SK-N-SH (cell line): ENCODE data around the gene METTL24. TPM values are rescaled to one million over a fixed set of nuclear protein-coding genes. Genes with fewer than 3 reads are reported as not detected.

ENCODE experiments used
- CTCF ChIA-PET: fragments of 300-600, 350-600 bp; formaldehyde crosslinking; extraction: SDS; loops from one replicate; lab custom pipeline; 2021; lab: Yijun Ruan, JAX
- POLR2A ChIA-PET: fragments of 350-600 bp; sonication (Branson Sonifier 250); formaldehyde crosslinking; extraction: SDS; loops from one replicate; lab custom pipeline; 2020; ENCODE audit warnings: antibody characterized with exemption, inconsistent platforms; lab: Yijun Ruan, JAX
- DNase-seq: peaks from one replicate; pipeline ENCODE4 v3.0.0; 2012
- H2AFZ ChIP-seq: fragments of 200-600 bp; sonication (generic); 2 replicates; pipeline ENCODE4 v1.8.1; 2016; ENCODE audit warnings: antibody characterized with exemption, mild to moderate bottlenecking, low read depth
- H3F3A ChIP-seq: fragments of 200-600 bp; sonication (generic); replicated peaks from 2 replicates; pipeline ENCODE3; 2016; ENCODE audit warnings: antibody characterized with exemption, mild to moderate bottlenecking; ENCODE audit not compliant: insufficient read depth
- H3K27ac ChIP-seq, 2 experiments: fragments of 200-500 bp in 1 of 2; fragments of 200-600 bp in 1 of 2; sonication (Bioruptor generic) in 1 of 2; sonication (generic), shearing (Covaris generic) in 1 of 2; 2 replicates each; pipeline versions ENCODE4 v1.5.1 to v1.6.1; 2014 to 2016; ENCODE audit warnings: low read depth in 2 of 2, inconsistent platforms in 1 of 2, low read length in 1 of 2, mild to moderate bottlenecking in 1 of 2, mixed read lengths in 1 of 2
- H3K27me3 ChIP-seq: fragments of 200-600 bp; sonication (generic), shearing (Covaris generic); 2 replicates; pipeline ENCODE4 v1.6.1; 2016; ENCODE audit warnings: mixed run types; ENCODE audit not compliant: insufficient read depth
- H3K36me3 ChIP-seq, 2 experiments: fragments of 200-500 bp in 1 of 2; fragments of 200-600 bp in 1 of 2; sonication (Bioruptor generic) in 1 of 2; sonication (generic) in 1 of 2; replicated peaks in 1 of 2; 2 replicates each; pipeline versions ENCODE3 to v1.5.1; 2014 to 2016; ENCODE audit warnings: low read length in 1 of 2, mild to moderate bottlenecking in 1 of 2; ENCODE audit not compliant: insufficient read depth in 2 of 2, control insufficient read depth in 1 of 2
- H3K4me1 ChIP-seq, 2 experiments: fragments of 200-500 bp in 1 of 2; fragments of 200-600 bp in 1 of 2; sonication (Bioruptor generic) in 1 of 2; sonication (generic), shearing (Covaris generic) in 1 of 2; 2 replicates each; pipeline versions ENCODE4 v1.5.1 to v1.6.1; 2014 to 2016; ENCODE audit warnings: low read depth in 1 of 2, low read length in 1 of 2, mixed run types in 1 of 2; ENCODE audit not compliant: insufficient read depth in 2 of 2, control insufficient read depth in 1 of 2
- H3K4me2 ChIP-seq: fragments of 200-600 bp; sonication (generic), shearing (Covaris generic); 2 replicates; pipeline ENCODE4 v1.6.1; 2017; ENCODE audit warnings: mixed run types
- H3K4me3 ChIP-seq, 2 experiments: fragments of 200-500 bp in 1 of 2; fragments of 200-600 bp in 1 of 2; sonication (Bioruptor generic) in 1 of 2; sonication (generic), shearing (Covaris generic) in 1 of 2; 2 replicates each; pipeline versions ENCODE4 v1.5.1 to v1.8.1; 2014 to 2016; ENCODE audit warnings: low read depth in 2 of 2, inconsistent platforms in 1 of 2, low read length in 1 of 2, mild to moderate bottlenecking in 1 of 2, mixed read lengths in 1 of 2, moderate library complexity in 1 of 2
- H3K79me2 ChIP-seq: fragments of 200-600 bp; sonication (generic); 2 replicates; pipeline ENCODE4 v1.8.1; 2017; ENCODE audit warnings: mild to moderate bottlenecking; ENCODE audit not compliant: insufficient read depth
- H3K9ac ChIP-seq: fragments of 200-600 bp; sonication (generic); 2 replicates; pipeline ENCODE4 v1.6.1; 2017; ENCODE audit warnings: mixed run types
- H3K9me2 ChIP-seq: fragments of 200-600 bp; sonication (generic); 2 replicates; pipeline ENCODE4 v1.6.1; 2017; ENCODE audit warnings: mixed run types
- H3K9me3 ChIP-seq: fragments of 200-600 bp; sonication (generic); 2 replicates; pipeline ENCODE4 v1.6.1; 2017; ENCODE audit warnings: mixed run types, mild to moderate bottlenecking, moderate library complexity
- H4K20me1 ChIP-seq: fragments of 200-600 bp; sonication (generic); 2 replicates; pipeline ENCODE4 v1.6.1; 2017; ENCODE audit warnings: mild to moderate bottlenecking, mixed run types; ENCODE audit not compliant: insufficient read depth
- CHD2 ChIP-seq: fragments of 150-350 bp; IDR thresholded peaks from 2 replicates; pipeline ENCODE4 v1.6.1; 2018; ENCODE audit warnings: low read length; ENCODE audit not compliant: partially characterized antibody
- ELF1 ChIP-seq: IDR thresholded peaks from 2 replicates; pipeline ENCODE4 v1.4.0; 2012
- FOSL2 ChIP-seq: IDR thresholded peaks from 2 replicates; pipeline ENCODE4 v1.4.0; 2012; ENCODE audit warnings: low read depth, mild to moderate bottlenecking, moderate library complexity, borderline replicate concordance
- FOXJ3 ChIP-seq: sonication (generic); formaldehyde crosslinking; IDR thresholded peaks from 2 replicates; pipeline ENCODE4 v1.5.1; 2020; ENCODE audit warnings: mild to moderate bottlenecking, missing genetic modification reagents
- FOXM1 ChIP-seq: IDR thresholded peaks from 2 replicates; pipeline ENCODE4 v1.4.0; 2012; ENCODE audit warnings: low read depth, mild to moderate bottlenecking
- GABPA ChIP-seq: IDR thresholded peaks from 2 replicates; pipeline ENCODE4 v1.4.0; 2012; ENCODE audit warnings: low read depth, mild to moderate bottlenecking
- GATA2 ChIP-seq: sonication (generic); formaldehyde crosslinking; IDR thresholded peaks from 2 replicates; pipeline ENCODE4 v1.5.0; 2020; ENCODE audit warnings: mild to moderate bottlenecking, missing genetic modification reagents
- MEF2A ChIP-seq: IDR thresholded peaks from 2 replicates; pipeline ENCODE4 v1.4.0; 2012; ENCODE audit warnings: low read depth, borderline replicate concordance
- MXI1 ChIP-seq: IDR thresholded peaks from 2 replicates; pipeline ENCODE4 v1.6.1; 2012; ENCODE audit warnings: mild to moderate bottlenecking, low read depth, low read length, improper control_type of control experiment
- NRF1 ChIP-seq: IDR thresholded peaks from 2 replicates; pipeline ENCODE4 v1.6.1; 2012; ENCODE audit warnings: low read depth, mild to moderate bottlenecking, low read length
- POLR2AphosphoS5 ChIP-seq: IDR thresholded peaks from 2 replicates; pipeline ENCODE4 v1.6.1; 2012; ENCODE audit warnings: low read depth, low read length
- RCOR1 ChIP-seq: fragments of 150-350 bp; IDR thresholded peaks from 2 replicates; pipeline ENCODE4 v1.6.1; 2017; ENCODE audit warnings: antibody characterized with exemption, low read length
- RXRA ChIP-seq: IDR thresholded peaks from 2 replicates; pipeline ENCODE4 v1.4.0; 2012; ENCODE audit warnings: low read depth, mild to moderate bottlenecking, borderline replicate concordance
- SIN3A ChIP-seq: IDR thresholded peaks from 2 replicates; pipeline ENCODE4 v1.6.1; 2012; ENCODE audit warnings: low read depth, mild to moderate bottlenecking, low read length, moderate library complexity, borderline replicate concordance
- SMC3 ChIP-seq: IDR thresholded peaks from 2 replicates; pipeline ENCODE4 v1.6.1; 2012; ENCODE audit warnings: low read depth, low read length, improper control_type of control experiment
- TCF12 ChIP-seq: IDR thresholded peaks from 2 replicates; pipeline ENCODE4 v1.4.0; 2012
- TEAD4 ChIP-seq: IDR thresholded peaks from 2 replicates; pipeline ENCODE4 v1.4.0; 2012; ENCODE audit warnings: mild to moderate bottlenecking, borderline replicate concordance; ENCODE audit not compliant: insufficient read depth
- YY1 ChIP-seq: IDR thresholded peaks from 2 replicates; pipeline ENCODE4 v1.4.0; 2012; ENCODE audit warnings: low read depth, mild to moderate bottlenecking
- WGBS: methylation state at CpG from one replicate; pipeline ENCODE4 v1.1.6; 2017; ENCODE audit warnings: low lambda C conversion rate; 5-methylcytosine and 5-hydroxymethylcytosine counted together
- polyA plus RNA-seq, 3 experiments: library from polyadenylated mRNA; depleted of rRNA; stranded (reverse); fragments of >200 nt; gene quantifications; 2 replicates each; pipeline ENCODE4 v1.2.3, GENCODE V29; 2012
- TF ChIP-seq, protein P1 (sequence below): IDR thresholded peaks from 2 replicates; pipeline ENCODE4 v1.6.1; 2012; ENCODE audit warnings: mild to moderate bottlenecking, low read depth, low read length, moderate library complexity
- TF ChIP-seq, protein P2 (sequence below): IDR thresholded peaks from 2 replicates; pipeline ENCODE4; 2012
- TF ChIP-seq, protein P3 (sequence below): IDR thresholded peaks from 2 replicates; pipeline ENCODE4 v1.4.0; 2012; ENCODE audit warnings: low read depth, borderline replicate concordance
- TF ChIP-seq, protein P4 (sequence below): fragments of 150-350 bp; IDR thresholded peaks from 2 replicates; pipeline ENCODE4 v1.6.1; 2016; ENCODE audit warnings: mild to moderate bottlenecking, low read depth, low read length

The METTL24 gene
- polyA plus RNA-seq, 1 of the 3 experiments (the other 2 are of a cell fraction), result not detected

DNA sequence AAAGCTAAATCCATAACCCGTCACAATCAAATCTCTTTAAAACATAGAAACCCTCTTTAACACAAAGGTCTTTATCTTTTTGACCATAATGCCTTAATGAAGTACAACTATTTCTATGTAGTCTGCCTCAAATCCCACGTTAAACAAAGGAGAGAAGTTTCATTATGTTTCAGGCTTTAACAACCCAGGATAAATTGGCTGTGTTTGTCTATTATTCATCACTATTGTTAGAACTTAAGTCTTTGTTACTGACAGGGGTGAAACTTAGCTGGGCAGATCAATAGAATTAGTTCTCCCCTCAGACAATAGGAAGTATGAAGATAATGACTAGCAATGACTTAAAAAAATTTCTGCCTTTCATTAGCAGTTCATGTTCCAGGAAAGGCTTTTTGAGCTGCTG is 10.1 kb upstream of the METTL24 start (continued):
- no peak for TF ChIP-seq YY1

DNA sequence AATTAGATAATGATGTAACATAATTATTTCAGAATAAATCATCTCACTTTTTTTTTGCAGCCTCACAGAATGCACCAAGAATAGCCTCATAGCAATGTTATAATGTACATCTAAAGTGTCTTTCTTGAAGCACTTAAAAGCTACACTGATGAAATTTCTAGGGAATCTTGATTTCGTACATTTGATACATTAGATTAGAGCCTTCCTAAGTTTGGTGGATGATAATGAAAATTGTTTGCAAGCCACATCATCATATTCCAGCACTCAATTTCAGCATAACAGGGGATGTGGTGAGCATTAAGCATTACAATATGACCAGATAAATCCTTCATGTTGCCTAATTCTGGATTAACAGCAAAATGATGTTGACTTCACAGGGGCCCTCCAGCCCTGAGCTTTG is 9.7 kb upstream of the METTL24 start:
- H3K79me2 ChIP-seq, result no peaks in the 10 kb centered on the region
- H3K9ac ChIP-seq, result no peak overlapping the region
- ChIA-PET CTCF (no interaction called here), POLR2A (no interaction called here)
- H3K4me3 ChIP-seq, result no peak overlapping the region
- H2AFZ ChIP-seq, result no peak overlapping the region
- no peak for DNase-seq
- H4K20me1 ChIP-seq, result no peaks in the 10 kb centered on the region
- no peaks in the 10 kb centered on the region for H3F3A ChIP-seq
- WGBS, result 38% methylated on average over 1 of the region's 1 CpG
- H3K9me3 ChIP-seq, result no peaks in the 10 kb centered on the region
- H3K9me2 ChIP-seq, result no peaks in the 10 kb centered on the region
- H3K27ac ChIP-seq, result no peak overlapping the region
- H3K27me3 ChIP-seq, result no peaks in the 10 kb centered on the region; the same call in 1 of the 2 replicates
- TF ChIP-seq NRF1, result no peak
- TF ChIP-seq, protein P1, sequence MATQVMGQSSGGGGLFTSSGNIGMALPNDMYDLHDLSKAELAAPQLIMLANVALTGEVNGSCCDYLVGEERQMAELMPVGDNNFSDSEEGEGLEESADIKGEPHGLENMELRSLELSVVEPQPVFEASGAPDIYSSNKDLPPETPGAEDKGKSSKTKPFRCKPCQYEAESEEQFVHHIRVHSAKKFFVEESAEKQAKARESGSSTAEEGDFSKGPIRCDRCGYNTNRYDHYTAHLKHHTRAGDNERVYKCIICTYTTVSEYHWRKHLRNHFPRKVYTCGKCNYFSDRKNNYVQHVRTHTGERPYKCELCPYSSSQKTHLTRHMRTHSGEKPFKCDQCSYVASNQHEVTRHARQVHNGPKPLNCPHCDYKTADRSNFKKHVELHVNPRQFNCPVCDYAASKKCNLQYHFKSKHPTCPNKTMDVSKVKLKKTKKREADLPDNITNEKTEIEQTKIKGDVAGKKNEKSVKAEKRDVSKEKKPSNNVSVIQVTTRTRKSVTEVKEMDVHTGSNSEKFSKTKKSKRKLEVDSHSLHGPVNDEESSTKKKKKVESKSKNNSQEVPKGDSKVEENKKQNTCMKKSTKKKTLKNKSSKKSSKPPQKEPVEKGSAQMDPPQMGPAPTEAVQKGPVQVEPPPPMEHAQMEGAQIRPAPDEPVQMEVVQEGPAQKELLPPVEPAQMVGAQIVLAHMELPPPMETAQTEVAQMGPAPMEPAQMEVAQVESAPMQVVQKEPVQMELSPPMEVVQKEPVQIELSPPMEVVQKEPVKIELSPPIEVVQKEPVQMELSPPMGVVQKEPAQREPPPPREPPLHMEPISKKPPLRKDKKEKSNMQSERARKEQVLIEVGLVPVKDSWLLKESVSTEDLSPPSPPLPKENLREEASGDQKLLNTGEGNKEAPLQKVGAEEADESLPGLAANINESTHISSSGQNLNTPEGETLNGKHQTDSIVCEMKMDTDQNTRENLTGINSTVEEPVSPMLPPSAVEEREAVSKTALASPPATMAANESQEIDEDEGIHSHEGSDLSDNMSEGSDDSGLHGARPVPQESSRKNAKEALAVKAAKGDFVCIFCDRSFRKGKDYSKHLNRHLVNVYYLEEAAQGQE, result no peak
- no peak for TF ChIP-seq POLR2AphosphoS5
- no peak for TF ChIP-seq TEAD4
- TF ChIP-seq ELF1, result no peak
- no peak for TF ChIP-seq RCOR1
- no peak for TF ChIP-seq TCF12
- H3K36me3 ChIP-seq, result no peaks in the 10 kb centered on the region
- H3K4me1 ChIP-seq, result peaks cover 0 to 7% of the 10 kb centered on the region in 2 experiments; a peak in 1 of 4 replicates
- no peak overlapping the region for H3K4me2 ChIP-seq

DNA sequence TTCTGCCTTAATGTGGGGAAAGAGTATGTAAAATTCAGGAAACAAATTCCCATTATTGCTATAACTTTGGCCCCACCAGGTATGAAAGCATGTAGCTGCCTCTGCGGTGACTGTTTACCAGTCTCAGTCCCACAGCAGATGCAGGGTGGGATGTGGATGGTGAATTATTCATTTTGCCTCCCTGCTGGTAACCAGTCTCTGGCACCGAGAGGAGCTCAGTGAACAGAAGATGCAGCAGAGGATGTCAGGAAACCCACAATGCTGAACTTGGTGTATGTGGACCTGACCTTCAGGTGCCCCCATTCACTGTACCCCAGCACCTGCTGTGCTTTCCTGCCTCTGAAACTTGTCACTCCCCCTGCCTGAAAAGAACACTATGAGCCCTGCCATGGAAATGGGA is 8.8 kb upstream of the METTL24 start:
- no peaks in the 10 kb centered on the region for H3K36me3 ChIP-seq
- H2AFZ ChIP-seq, result no peak overlapping the region
- no peaks in the 10 kb centered on the region; the same call in 1 of the 2 replicates for H3K27me3 ChIP-seq
- no peaks in the 10 kb centered on the region for H3K9me3 ChIP-seq
- H3K4me3 ChIP-seq, result no peak overlapping the region
- CTCF ChIA-PET, result interaction anchor here (1.9 kb wide), 1 partner anchor 25 kb away, joined by 6 read pairs; no protein-coding TSS in a partner anchor
- H3K9ac ChIP-seq, result no peak overlapping the region
- H3F3A ChIP-seq, result no peaks in the 10 kb centered on the region
- H3K9me2 ChIP-seq, result no peaks in the 10 kb centered on the region
- no peak overlapping the region for H3K4me2 ChIP-seq
- H3K79me2 ChIP-seq, result no peaks in the 10 kb centered on the region
- DNase-seq, result no peak
- POLR2A ChIA-PET, result no interaction called here
- 73% methylated on average over 1 of the region's 2 CpGs for WGBS
- H3K27ac ChIP-seq, result no peak overlapping the region
- peaks cover 0 to 7% of the 10 kb centered on the region in 2 experiments; a peak in 1 of 4 replicates for H3K4me1 ChIP-seq
- no peaks in the 10 kb centered on the region for H4K20me1 ChIP-seq
- TF ChIP-seq MXI1 (no peak), CHD2 (no peak), POLR2AphosphoS5 (no peak), FOSL2 (no peak), RXRA (no peak), TCF12 (no peak), FOXM1 (no peak), RCOR1 (no peak), SIN3A (no peak), GATA2 (CRISPR knock-in tag) (no peak), MEF2A (no peak), GABPA (no peak), SMC3 (no peak), FOXJ3 (CRISPR knock-in tag) (no peak)
- TF ChIP-seq, protein P2, sequence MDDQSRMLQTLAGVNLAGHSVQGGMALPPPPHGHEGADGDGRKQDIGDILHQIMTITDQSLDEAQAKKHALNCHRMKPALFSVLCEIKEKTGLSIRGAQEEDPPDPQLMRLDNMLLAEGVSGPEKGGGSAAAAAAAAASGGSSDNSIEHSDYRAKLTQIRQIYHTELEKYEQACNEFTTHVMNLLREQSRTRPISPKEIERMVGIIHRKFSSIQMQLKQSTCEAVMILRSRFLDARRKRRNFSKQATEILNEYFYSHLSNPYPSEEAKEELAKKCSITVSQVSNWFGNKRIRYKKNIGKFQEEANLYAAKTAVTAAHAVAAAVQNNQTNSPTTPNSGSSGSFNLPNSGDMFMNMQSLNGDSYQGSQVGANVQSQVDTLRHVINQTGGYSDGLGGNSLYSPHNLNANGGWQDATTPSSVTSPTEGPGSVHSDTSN, result no peak
- TF ChIP-seq, protein P3, sequence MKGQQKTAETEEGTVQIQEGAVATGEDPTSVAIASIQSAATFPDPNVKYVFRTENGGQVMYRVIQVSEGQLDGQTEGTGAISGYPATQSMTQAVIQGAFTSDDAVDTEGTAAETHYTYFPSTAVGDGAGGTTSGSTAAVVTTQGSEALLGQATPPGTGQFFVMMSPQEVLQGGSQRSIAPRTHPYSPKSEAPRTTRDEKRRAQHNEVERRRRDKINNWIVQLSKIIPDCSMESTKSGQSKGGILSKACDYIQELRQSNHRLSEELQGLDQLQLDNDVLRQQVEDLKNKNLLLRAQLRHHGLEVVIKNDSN, result no peak
- TF ChIP-seq, protein P4, sequence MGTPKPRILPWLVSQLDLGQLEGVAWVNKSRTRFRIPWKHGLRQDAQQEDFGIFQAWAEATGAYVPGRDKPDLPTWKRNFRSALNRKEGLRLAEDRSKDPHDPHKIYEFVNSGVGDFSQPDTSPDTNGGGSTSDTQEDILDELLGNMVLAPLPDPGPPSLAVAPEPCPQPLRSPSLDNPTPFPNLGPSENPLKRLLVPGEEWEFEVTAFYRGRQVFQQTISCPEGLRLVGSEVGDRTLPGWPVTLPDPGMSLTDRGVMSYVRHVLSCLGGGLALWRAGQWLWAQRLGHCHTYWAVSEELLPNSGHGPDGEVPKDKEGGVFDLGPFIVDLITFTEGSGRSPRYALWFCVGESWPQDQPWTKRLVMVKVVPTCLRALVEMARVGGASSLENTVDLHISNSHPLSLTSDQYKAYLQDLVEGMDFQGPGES, result no peak
